Small intestine (tissue), 16 donors: ENCODE measurements around the gene PLA2G2F. TPM values are rescaled to one million over a fixed set of nuclear protein-coding genes. Genes with fewer than 3 reads are reported as not detected.

Experiments
- DNase-seq, 2 donors: peaks; one replicate each; pipeline versions ENCODE4 v3.0.0 to v3.0.0-alpha.2; 2013
- FAIRE-seq: peaks from 2 replicates; lab custom pipeline; 2012; peaks lifted over from hg19 to GRCh38; lab: Jason Lieb, UNC
- H3K27ac ChIP-seq, 3 donors: one replicate each; pipeline ENCODE4 v1.5.1; 2013; ENCODE audit warnings: low read length in 2 of 3, mild to moderate bottlenecking in 2 of 3, control low read depth in 1 of 3, inconsistent platforms in 1 of 3, low read depth in 1 of 3, moderate library complexity in 1 of 3
- H3K27me3 ChIP-seq, 3 donors: one replicate each; pipeline ENCODE4 v1.6.1; 2013; ENCODE audit warnings: low read length in 3 of 3, inconsistent platforms in 1 of 3; ENCODE audit not compliant: control insufficient read depth in 3 of 3, insufficient read depth in 3 of 3
- H3K36me3 ChIP-seq, 3 donors: one replicate each; pipeline ENCODE4 v1.6.1; 2013; ENCODE audit warnings: low read length in 3 of 3, inconsistent platforms in 1 of 3, low read depth in 1 of 3, mild to moderate bottlenecking in 1 of 3, moderate library complexity in 1 of 3; ENCODE audit not compliant: control insufficient read depth in 3 of 3, insufficient read depth in 2 of 3
- H3K4me1 ChIP-seq, 3 donors: one replicate each; pipeline ENCODE4 v1.6.1; 2013; ENCODE audit warnings: low read length in 2 of 3, inconsistent platforms in 1 of 3, low read depth in 1 of 3, mild to moderate bottlenecking in 1 of 3, moderate library complexity in 1 of 3; ENCODE audit not compliant: control insufficient read depth in 3 of 3, insufficient read depth in 2 of 3
- H3K4me3 ChIP-seq, 3 donors: one replicate each; pipeline ENCODE4 v1.5.1; 2013; ENCODE audit warnings: low read length in 3 of 3, control low read depth in 1 of 3, inconsistent platforms in 1 of 3, low read depth in 1 of 3, mild to moderate bottlenecking in 1 of 3, moderate library complexity in 1 of 3
- H3K9me3 ChIP-seq, 2 donors: one replicate each; pipeline ENCODE4 v1.6.1; 2013; ENCODE audit warnings: low read depth in 1 of 2, low read length in 1 of 2; ENCODE audit not compliant: control insufficient read depth in 2 of 2, insufficient read depth in 1 of 2
- WGBS, 3 donors: extraction: QIAGEN DNeasy Blood & Tissue Kit; methylation state at CpG; one replicate each; pipeline ENCODE4 v1.1.7; 2013; 5-methylcytosine and 5-hydroxymethylcytosine counted together
- long read RNA-seq, 10 donors: transcript quantifications; one replicate each; lab custom pipeline, GENCODE V29; 2026
- polyA plus RNA-seq, 4 donors: library from polyadenylated mRNA; stranded (reverse) in 3 of 4; unstranded in 1 of 4; fragments of 200-250 nt in 3 of 4; fragments of 120-200 nt in 1 of 4; gene quantifications; one replicate each; pipeline versions ENCODE4 v1.2.1 to v1.2.3, GENCODE V29; 2013
- donor health status: healthy with polysubstance abuse.
- donor health status: control.
- donor health status: control.
- donor health status: Bipolar disorder and iron deficiency.
- donor health status: healthy.

The PLA2G2F gene, protein sequence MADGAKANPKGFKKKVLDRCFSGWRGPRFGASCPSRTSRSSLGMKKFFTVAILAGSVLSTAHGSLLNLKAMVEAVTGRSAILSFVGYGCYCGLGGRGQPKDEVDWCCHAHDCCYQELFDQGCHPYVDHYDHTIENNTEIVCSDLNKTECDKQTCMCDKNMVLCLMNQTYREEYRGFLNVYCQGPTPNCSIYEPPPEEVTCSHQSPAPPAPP
- under 1 TPM in 2 of 4 donors, not detected in 2; 0.01 to 0.04 TPM for polyA plus RNA-seq
- long read RNA-seq, donor 1, result 0 reads
- long read RNA-seq, donor 2, result 0 reads
- long read RNA-seq, donor 3, result 0 reads
- long read RNA-seq, donor 4, result 0 reads
- long read RNA-seq, donor 5, result 0 reads
- long read RNA-seq, donor 6, result 0 reads
- long read RNA-seq, donor 7, result 0 reads
- long read RNA-seq, donor 8, result 0 reads
- long read RNA-seq, donor 9, result 0 reads
- long read RNA-seq, donor 10, result 0 reads

DNA sequence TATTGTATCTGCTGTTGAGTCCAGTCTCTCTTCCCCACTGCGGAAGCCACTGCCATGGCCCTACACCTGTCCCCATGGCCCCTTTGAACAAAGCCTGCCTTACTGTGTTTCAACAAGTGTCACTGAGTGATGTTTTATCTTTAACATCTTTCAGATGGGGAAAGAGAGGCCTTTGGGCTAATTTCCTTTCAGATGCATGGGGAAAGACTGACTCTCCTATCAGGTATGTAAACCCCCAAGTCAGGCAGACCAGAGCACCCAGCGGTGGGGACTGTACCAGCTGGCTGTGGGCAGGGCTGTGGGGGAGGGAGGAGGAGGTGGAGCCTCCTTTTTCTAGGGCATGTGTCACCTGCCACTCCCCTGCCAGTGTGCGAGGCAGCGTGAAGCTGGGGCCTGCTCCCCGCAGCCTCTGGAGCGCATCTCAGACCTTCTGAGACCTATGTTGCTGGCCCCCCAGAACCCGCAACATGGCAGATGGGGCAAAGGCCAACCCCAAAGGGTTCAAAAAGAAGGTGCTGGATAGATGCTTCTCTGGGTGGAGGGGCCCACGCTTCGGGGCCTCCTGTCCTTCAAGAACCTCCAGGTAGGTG, at the start of gene PLA2G2F:
PLA2G2F (plus strand) TSS at position 363 of the 590 bp plus-strand sequence; CDS start at position 468, 105 bp downstream.
- 86 to 89% (median 89%) methylated on average over 9 of the region's 9 CpGs for WGBS, 3 donors
- no peaks in the 10 kb centered on the region for H3K27me3 ChIP-seq
- no peaks in the 10 kb centered on the region for H3K4me1 ChIP-seq
- no peak for FAIRE-seq
- H3K9me3 ChIP-seq, result no peaks in the 10 kb centered on the region
- H3K36me3 ChIP-seq, result no peaks in the 10 kb centered on the region
- H3K27ac ChIP-seq, result no peak within 1 kb of the TSS
- H3K4me3 ChIP-seq, result no peak within 1 kb of the TSS
- DNase-seq, result no peak

DNA sequence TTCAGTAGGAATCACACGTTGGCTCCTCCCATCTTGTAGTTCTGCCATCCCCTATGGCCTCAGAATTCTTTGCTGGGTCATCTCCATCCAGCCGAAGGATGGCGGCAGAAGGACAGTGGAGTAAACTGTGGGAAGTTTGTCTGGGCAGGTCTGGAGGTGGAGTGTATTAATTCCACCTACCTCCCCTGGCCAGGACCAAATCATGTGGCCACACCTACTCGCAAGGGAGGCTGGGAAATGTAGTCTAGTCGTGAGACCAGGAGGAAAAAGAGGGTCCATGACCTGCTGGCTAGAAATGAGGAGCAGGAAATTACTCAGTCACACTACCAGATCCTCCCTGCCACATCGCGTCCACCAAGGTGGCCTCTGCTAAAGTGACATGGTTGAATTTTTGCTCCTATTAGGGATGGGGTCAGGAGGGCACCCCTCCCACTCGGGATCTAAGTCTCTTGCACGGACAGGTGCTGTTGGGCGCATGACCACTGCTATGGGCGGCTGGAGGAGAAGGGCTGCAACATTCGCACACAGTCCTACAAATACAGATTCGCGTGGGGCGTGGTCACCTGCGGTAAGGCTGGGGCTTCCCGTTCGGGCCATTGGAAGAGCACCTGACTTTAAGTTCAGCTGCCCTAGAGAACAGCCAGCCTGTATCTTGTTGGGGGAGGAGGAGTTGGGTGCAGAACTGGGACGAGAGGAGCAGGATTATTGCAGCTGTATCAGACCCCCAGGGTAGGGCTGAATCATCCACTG, 49.6 kb upstream of the PLA2G2F start:
- no peak for FAIRE-seq
- no peak for DNase-seq
- 77 to 84% (median 83%) methylated on average over 19 of the region's 19 CpGs for WGBS, 3 donors

DNA sequence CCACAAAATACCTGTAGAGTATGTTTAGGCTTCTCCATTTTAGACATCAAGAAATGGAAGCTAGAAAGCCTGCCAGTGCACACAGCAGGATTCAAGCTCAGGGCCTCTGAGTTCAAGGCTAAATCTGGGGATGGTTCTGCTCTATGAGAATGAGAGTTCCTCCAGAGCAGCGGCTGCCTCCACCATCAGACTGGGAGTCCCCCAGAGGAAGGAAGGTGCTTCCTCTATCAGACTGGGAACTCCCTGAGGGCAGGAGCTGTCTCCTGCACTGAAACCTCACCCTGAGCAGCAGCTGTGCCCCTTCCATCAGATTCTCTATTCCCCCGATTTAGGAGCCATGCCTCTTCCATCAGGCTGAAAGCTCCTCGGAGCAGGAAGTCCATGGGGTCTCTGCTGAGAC, 49.0 kb upstream of the PLA2G2F start:
- DNase-seq, result no peak
- no peak for FAIRE-seq
- 77 to 92% (median 89%) methylated on average over 3 of the region's 3 CpGs for WGBS, 3 donors

More for the DNA sequence above, 49.6 kb upstream of the PLA2G2F start:
- H3K27me3 ChIP-seq, result peaks cover 0 to 3% (median 0%) of the 10 kb centered on the region in 3 donors
- H3K9me3 ChIP-seq, result no peaks in the 10 kb centered on the region
- H3K27ac ChIP-seq, result no peak overlapping the region
- H3K4me3 ChIP-seq, result no peak overlapping the region
- no peaks in the 10 kb centered on the region for H3K36me3 ChIP-seq
- H3K4me1 ChIP-seq, result no peaks in the 10 kb centered on the region

DNA sequence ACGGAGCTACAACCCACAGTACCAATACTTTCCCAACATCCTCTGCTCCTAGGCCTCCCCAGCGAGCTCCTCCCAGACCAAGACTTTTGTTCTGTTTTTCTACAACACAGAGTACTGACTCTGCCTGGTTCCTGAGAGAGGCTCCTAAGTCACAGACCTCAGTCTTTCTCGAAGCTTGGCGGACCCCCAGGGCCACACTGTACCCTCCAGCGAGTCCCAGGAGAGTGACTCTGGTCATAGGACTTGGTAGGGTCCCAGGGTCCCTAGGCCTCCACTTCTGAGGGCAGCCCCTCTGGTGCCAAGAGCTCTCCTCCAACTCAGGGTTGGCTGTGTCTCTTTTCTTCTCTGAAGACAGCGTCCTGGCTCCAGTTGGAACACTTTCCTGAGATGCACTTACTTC, 48.5 kb upstream of the PLA2G2F start:
- no peak overlapping the region for H3K27ac ChIP-seq
- H3K9me3 ChIP-seq, result no peaks in the 10 kb centered on the region
- H3K36me3 ChIP-seq, result no peaks in the 10 kb centered on the region
- H3K4me3 ChIP-seq, result no peak overlapping the region
- no peak for FAIRE-seq
- DNase-seq, result no peak
- no peaks in the 10 kb centered on the region for H3K4me1 ChIP-seq
- 83 to 85% (median 85%) methylated on average over 6 of the region's 6 CpGs for WGBS, 3 donors
- H3K27me3 ChIP-seq, result peaks cover 0 to 3% (median 0%) of the 10 kb centered on the region in 3 donors

More for the DNA sequence above, 49.0 kb upstream of the PLA2G2F start:
- Histone ChIP-seq H3K27ac (no peak overlapping the region), H3K4me3 (no peak overlapping the region), H3K36me3 (no peaks in the 10 kb centered on the region), H3K4me1 (no peaks in the 10 kb centered on the region), H3K9me3 (no peaks in the 10 kb centered on the region), H3K27me3 (peaks cover 0 to 3% (median 0%) of the 10 kb centered on the region in 3 donors)

DNA sequence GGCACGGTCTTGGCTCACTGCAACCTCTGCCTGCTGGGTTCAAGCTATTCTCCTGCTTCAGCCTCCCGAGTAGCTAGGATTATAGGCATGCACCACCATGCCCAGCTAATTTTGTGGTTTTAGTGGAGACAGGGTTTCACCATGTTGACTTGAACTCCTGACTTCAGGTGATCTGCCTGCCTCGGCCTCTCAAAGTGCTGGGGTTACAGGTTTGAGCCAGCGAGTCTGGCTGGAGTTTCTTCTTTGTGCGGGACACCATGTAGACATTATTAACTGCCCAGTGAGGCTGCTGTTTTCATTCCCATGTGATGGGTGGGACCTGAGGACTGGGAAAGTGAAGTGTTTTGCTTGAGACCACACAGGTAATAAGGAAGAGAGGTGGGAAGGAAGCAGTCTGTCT, 45.8 kb upstream of the PLA2G2F start:
- Histone ChIP-seq H3K4me3 (no peak overlapping the region), H3K36me3 (no peaks in the 10 kb centered on the region), H3K27ac (no peak overlapping the region), H3K9me3 (peaks cover 0 to 3% of the 10 kb centered on the region in 2 donors), H3K27me3 (peaks cover 0 to 3% (median 0%) of the 10 kb centered on the region in 3 donors), H3K4me1 (peaks cover 0 to 2% (median 0%) of the 10 kb centered on the region in 3 donors)
- 84 to 89% (median 86%) methylated on average over 5 of the region's 5 CpGs for WGBS, 3 donors
- DNase-seq, result no peak
- FAIRE-seq, result no peak

DNA sequence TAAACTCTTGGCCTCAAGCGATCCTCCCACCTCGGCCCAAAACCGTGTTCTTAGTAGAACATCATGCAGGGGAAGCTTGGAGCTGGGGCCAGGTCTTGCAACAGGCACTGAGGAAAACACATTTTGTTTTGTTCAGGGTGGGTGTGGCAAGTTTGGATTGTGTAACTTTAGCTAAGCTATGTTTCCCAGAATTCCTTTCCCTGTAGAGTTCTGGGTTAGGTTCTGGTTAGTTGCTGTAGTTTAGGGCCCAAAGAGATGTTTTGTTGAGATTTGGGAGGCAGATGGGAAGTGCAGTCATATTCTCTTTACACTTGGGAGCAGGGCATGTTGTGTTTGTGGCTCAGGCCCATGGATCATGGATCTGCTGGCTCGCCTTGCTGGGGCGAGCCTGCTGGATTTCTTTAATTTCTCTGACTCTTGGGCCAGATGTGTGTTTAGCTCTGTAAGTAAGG, 45.2 kb upstream of the PLA2G2F start:
- peaks cover 0 to 3% (median 0%) of the 10 kb centered on the region in 3 donors for H3K27me3 ChIP-seq
- H3K36me3 ChIP-seq, result no peaks in the 10 kb centered on the region
- FAIRE-seq, result no peak
- H3K4me1 ChIP-seq, result peaks cover 0 to 2% (median 0%) of the 10 kb centered on the region in 3 donors
- H3K27ac ChIP-seq, result no peak overlapping the region
- H3K4me3 ChIP-seq, result no peak overlapping the region
- H3K9me3 ChIP-seq, result peaks cover 0 to 3% of the 10 kb centered on the region in 2 donors
- WGBS, 3 donors, result 73 to 76% (median 74%) methylated on average over 5 of the region's 5 CpGs
- no peak for DNase-seq

DNA sequence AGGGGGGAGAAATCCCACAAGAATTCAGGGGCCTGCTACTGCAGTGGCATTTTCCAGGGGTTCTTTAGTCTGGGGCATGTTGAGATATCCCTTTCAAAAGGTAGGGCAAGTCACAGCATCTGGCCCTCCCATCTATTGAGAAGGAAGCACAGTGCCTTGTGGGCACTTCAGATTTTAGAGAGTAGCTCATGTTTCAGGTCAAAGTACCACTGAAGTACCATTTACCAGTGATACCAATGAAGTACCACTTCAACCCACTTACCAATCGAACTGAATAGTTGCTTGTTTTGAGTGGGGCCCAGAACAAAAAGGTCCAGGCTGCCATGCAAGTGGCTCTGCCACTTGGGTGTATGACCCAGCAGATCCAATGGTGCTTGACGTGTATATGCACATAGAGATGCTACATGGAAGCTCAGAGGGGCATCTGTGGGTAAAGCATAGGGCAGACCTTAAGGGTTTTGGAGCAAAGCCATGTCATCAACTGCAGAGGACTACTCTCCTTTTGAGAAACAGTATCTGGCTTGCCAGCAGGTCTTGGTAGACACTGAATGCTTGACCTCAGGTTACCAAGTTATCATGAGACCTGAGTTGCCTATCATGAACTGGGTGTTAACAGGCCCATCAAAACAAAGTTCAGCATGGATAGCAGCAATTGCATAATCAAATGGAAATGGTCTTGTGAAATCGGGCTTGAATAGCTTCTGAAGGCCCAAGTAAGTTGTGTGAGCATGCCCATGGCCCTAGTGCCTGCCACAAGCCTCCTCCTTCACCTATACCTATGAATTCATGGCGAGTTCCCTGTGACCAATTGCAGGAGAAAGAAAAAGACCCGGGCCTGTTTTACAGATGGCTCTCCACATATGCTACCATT, 43.3 kb upstream of the PLA2G2F start:
- H3K27me3 ChIP-seq, result peaks cover 0 to 3% (median 0%) of the 10 kb centered on the region in 3 donors
- no peak overlapping the region for H3K4me3 ChIP-seq
- DNase-seq, result peak in 1 of 2 donors; percentile 81
- no peak for FAIRE-seq
- WGBS, 3 donors, result 68 to 71% (median 68%) methylated on average over 5 of the region's 5 CpGs
- H3K27ac ChIP-seq, result no peak overlapping the region
- H3K9me3 ChIP-seq, result peaks cover 0 to 3% of the 10 kb centered on the region in 2 donors
- H3K4me1 ChIP-seq, result peaks cover 0 to 2% (median 0%) of the 10 kb centered on the region in 3 donors
- no peaks in the 10 kb centered on the region for H3K36me3 ChIP-seq
